Stimulated activated CD4-positive, alpha-beta T cell treated with anti-CD3 and anti-CD28 coated beads, Interleukin-1b, Interleukin-23, amount 100 ng/mL, for 24 hours (primary cell): ENCODE measurements around the gene HSD11B1L.
A peak's percentile ranks its signal among the peaks of the same experiment; 100 is the strongest.
"Not testable (repeated sequence)": the region's sequence is repeated elsewhere in the genome, so short reads cannot be mapped to it uniquely, and the experiment has no call there.

ENCODE experiments used
- DNase-seq, 4 experiments: peaks; one replicate each; pipeline ENCODE4 v3.0.0-alpha.2; 2020; ENCODE audit warnings: low read depth in 4 of 4, low spot score in 1 of 4

Gene HSD11B1L

GRCh38 chr19:5719961-5720790 is 39.3 kb downstream of the HSD11B1L start, which contains the start of the genes CATSPERD and LONP1:
TSS of gene CATSPERD (plus strand) at chr19:5720637. CDS start at chr19:5720738, 101 bp downstream.
TSS of gene LONP1 (minus strand) at chr19:5720146. CDS start at chr19:5720132, 14 bp downstream.
- peak; percentile 93 to 98 (median 95) for DNase-seq

- no peak for DNase-seq
Measured at GRCh38 chr19:5727453-5728050, 46.7 kb downstream of the HSD11B1L start.

- DNase-seq, result not testable (repeated sequence)
Measured at GRCh38 chr19:5733172-5733571, 52.3 kb downstream of the HSD11B1L start.
